Liver (tissue), 2 donors: ENCODE measurements around the gene ERVFRD-1.

Experiments used
- ATF3 ChIP-seq: IDR thresholded peaks from 2 replicates; pipeline ENCODE4 v1.6.1; 2016; ENCODE audit warnings: antibody characterized with exemption
- EGR1 ChIP-seq, 2 donors: IDR thresholded peaks; 2 replicates each; pipeline ENCODE4 v1.6.1; 2016 to 2018; ENCODE audit warnings: antibody characterized with exemption in 2 of 2, low read depth in 2 of 2
- GABPA ChIP-seq, 2 donors: IDR thresholded peaks in 1 of 2; conservative IDR thresholded peaks in 1 of 2; 2 replicates each; pipeline ENCODE4 v1.6.1; 2016; ENCODE audit warnings: antibody characterized with exemption in 2 of 2, mild to moderate bottlenecking in 1 of 2, moderate library complexity in 1 of 2
- donor health status: healthy.

- TF ChIP-seq EGR1 (IDR thresholded peaks at IDR 0.05; ENCODE audit: low read depth in 2 of 2) = peak in 1 of 2 donors; percentile 19
- peak; percentile 72 for TF ChIP-seq ATF3
- no peak for TF ChIP-seq GABPA (IDR thresholded peaks at IDR 0.05 in 1 of 2, conservative IDR thresholded peaks at IDR 0.05 in 1 of 2)
These were observed 56.3 kb downstream of the ERVFRD-1 start for GRCh38 chr6:11055127-11055627.
